ENCODE measurements around the gene RYK. TPM values are rescaled to one million over a fixed set of nuclear protein-coding genes. Genes with fewer than 3 reads are reported as not detected.
"Not testable (repeated sequence)": the region's sequence is repeated elsewhere in the genome, so short reads cannot be mapped to it uniquely, and the experiment has no call there.

The RYK gene
- total and polyA plus RNA-seq, 2 donors (not counting 3 experiments of a cell fraction or from before 2014, with no cell fraction given), result 23.8 to 48.3 TPM

DNA sequence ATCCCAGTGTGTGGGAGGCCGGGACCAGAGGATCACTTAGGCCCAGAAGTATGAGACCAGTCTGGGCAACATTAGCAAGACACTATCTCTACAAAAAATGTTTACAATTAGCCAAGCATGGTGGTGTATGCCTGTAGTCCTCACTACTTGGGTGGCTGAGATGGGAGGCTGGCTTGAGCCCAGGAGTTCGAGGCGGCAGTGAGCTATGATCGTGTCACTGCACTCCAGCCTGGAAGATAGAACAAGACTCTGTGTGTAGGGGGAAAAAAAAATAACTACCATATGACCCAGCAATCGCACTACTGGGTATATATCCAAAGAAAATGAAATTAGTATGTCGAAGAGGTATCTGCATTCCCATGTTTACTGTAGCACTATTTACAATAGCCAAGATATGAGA, 22.6 kb downstream of the RYK start:
- no peak for DNase-seq (ENCODE audit: low read depth, low spot score)
- Histone ChIP-seq H3K4me2 (ENCODE audit: insufficient read depth, low read length) (no peak overlapping the region), H2AFZ (ENCODE audit: low read depth, low read length) (no peak overlapping the region), H3K9me1 (replicated peaks; ENCODE audit: control insufficient read depth, extremely low read depth, insufficient read depth, low read length) (peaks cover 5% of the 10 kb centered on the region), H3K9me3 (replicated peaks; ENCODE audit: control insufficient read depth, insufficient read depth, low read length) (no peaks in the 10 kb centered on the region), H3K36me3 (ENCODE audit: control insufficient read depth in 2 of 2, extremely low read depth in 1 of 2, insufficient read depth in 2 of 2, low read length in 2 of 2) (no peaks in the 10 kb centered on the region), H3K9ac (replicated peaks; ENCODE audit: extremely low read depth, insufficient read depth, low read length) (no peak overlapping the region), H3K79me2 (ENCODE audit: control insufficient read depth, insufficient read depth, low read length) (peaks cover 76% of the 10 kb centered on the region), H3K27me3 (ENCODE audit: control insufficient read depth in 2 of 2, insufficient read depth in 2 of 2, low read length in 2 of 2) (no peaks in the 10 kb centered on the region), H3K4me3 (replicated peaks in 1 of 3; ENCODE audit: insufficient read depth in 1 of 3, low read depth in 1 of 3, low read length in 3 of 3) (no peak overlapping the region), H4K20me1 (replicated peaks; ENCODE audit: control insufficient read depth, extremely low read depth, insufficient read depth, low read length) (peaks cover 15% of the 10 kb centered on the region), H3K4me1 (ENCODE audit: control insufficient read depth, extremely low read depth, insufficient read depth, low read length) (peaks cover 3% of the 10 kb centered on the region), H3K27ac (ENCODE audit: insufficient read depth, low read depth, low read length) (no peak overlapping the region)
- CTCF ChIA-PET, result interaction anchor here (1.2 kb wide), 2 partner anchors 15 to 298 kb away, joined by 3 read pairs; no protein-coding TSS in a partner anchor
- dilution Hi-C loops (cut with MboI; ENCODE audit: extremely low pct_ligation_motif_present, low sequenced_read_pairs) (no loop called here), intact Hi-C loops (cut with micrococcal nuclease) (no loop called here)
- no peak for TF ChIP-seq MYC (IDR thresholded peaks at IDR 0.05; ENCODE audit: low read depth, low read length)
- no peak for TF ChIP-seq POLR2A (IDR thresholded peaks at IDR 0.05; ENCODE audit: low read depth, low read length)
- no peak for TF ChIP-seq JUN (IDR thresholded peaks at IDR 0.05; ENCODE audit: borderline replicate concordance, insufficient read depth, insufficient read length, low read depth)
- TF ChIP-seq POLR2AphosphoS5 (IDR thresholded peaks at IDR 0.05; ENCODE audit: insufficient read depth, low read depth, low read length), result no peak
- TF ChIP-seq, protein P1, sequence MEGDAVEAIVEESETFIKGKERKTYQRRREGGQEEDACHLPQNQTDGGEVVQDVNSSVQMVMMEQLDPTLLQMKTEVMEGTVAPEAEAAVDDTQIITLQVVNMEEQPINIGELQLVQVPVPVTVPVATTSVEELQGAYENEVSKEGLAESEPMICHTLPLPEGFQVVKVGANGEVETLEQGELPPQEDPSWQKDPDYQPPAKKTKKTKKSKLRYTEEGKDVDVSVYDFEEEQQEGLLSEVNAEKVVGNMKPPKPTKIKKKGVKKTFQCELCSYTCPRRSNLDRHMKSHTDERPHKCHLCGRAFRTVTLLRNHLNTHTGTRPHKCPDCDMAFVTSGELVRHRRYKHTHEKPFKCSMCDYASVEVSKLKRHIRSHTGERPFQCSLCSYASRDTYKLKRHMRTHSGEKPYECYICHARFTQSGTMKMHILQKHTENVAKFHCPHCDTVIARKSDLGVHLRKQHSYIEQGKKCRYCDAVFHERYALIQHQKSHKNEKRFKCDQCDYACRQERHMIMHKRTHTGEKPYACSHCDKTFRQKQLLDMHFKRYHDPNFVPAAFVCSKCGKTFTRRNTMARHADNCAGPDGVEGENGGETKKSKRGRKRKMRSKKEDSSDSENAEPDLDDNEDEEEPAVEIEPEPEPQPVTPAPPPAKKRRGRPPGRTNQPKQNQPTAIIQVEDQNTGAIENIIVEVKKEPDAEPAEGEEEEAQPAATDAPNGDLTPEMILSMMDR (IDR thresholded peaks at IDR 0.05; ENCODE audit: extremely low read depth in 1 of 2, insufficient read depth in 1 of 2, low read depth in 1 of 2, low read length in 2 of 2), result no peak
- TF ChIP-seq FOS (IDR thresholded peaks at IDR 0.05; ENCODE audit: borderline replicate concordance, insufficient read depth, low read length), result no peak
- TF ChIP-seq EZH2 (IDR thresholded peaks at IDR 0.05; ENCODE audit: borderline replicate concordance, low read depth, low read length, severe bottlenecking), result no peak
- no peak for TF ChIP-seq GATA2 (IDR thresholded peaks at IDR 0.05; ENCODE audit: insufficient read depth, insufficient read length, low read depth, low read length)
- TF ChIP-seq, protein P2, sequence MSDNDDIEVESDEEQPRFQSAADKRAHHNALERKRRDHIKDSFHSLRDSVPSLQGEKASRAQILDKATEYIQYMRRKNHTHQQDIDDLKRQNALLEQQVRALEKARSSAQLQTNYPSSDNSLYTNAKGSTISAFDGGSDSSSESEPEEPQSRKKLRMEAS (IDR thresholded peaks at IDR 0.05; ENCODE audit: insufficient read depth, insufficient read length), result no peak
- POLR2A ChIA-PET, result no interaction called here
- FAIRE-seq, result no peak
- BruUV-seq (replicated peaks), result no TSS peak

DNA sequence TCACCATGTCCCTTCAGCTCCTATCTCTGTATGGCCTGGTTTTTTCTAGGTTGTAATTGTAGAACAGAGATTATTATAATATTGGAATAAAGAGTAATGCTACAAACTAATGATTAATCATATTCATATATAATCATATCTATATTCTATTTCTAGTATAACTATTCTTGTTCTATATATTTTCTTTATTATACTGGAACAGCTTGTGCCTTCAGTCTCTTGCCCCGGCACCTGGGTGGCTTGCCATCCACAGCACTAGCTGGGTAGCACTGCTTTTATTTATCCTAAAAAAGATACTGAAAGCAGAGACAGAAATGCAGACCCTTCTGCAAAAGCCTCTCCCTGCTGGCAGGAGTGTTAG, 25.9 kb downstream of the RYK start:
- POLR2A ChIA-PET; DNase-seq (ENCODE audit: low read depth, low spot score); H2AFZ ChIP-seq (ENCODE audit: low read depth, low read length); H3K9me3 ChIP-seq (replicated peaks; ENCODE audit: control insufficient read depth, insufficient read depth, low read length); H3K36me3 ChIP-seq (ENCODE audit: control insufficient read depth in 2 of 2, extremely low read depth in 1 of 2, insufficient read depth in 2 of 2, low read length in 2 of 2); H3K4me1 ChIP-seq (ENCODE audit: control insufficient read depth, extremely low read depth, insufficient read depth, low read length); H3K4me2 ChIP-seq (ENCODE audit: insufficient read depth, low read length); H3K4me3 ChIP-seq (replicated peaks in 1 of 3; ENCODE audit: insufficient read depth in 1 of 3, low read depth in 1 of 3, low read length in 3 of 3); H3K9ac ChIP-seq (replicated peaks; ENCODE audit: extremely low read depth, insufficient read depth, low read length); H3K27ac ChIP-seq (ENCODE audit: insufficient read depth, low read depth, low read length); BruUV-seq (replicated peaks); FAIRE-seq; H3K27me3 ChIP-seq (ENCODE audit: control insufficient read depth in 2 of 2, insufficient read depth in 2 of 2, low read length in 2 of 2); H3K9me1 ChIP-seq (replicated peaks; ENCODE audit: control insufficient read depth, extremely low read depth, insufficient read depth, low read length); H4K20me1 ChIP-seq (replicated peaks; ENCODE audit: control insufficient read depth, extremely low read depth, insufficient read depth, low read length): not testable (repeated sequence)
- dilution Hi-C loops (cut with MboI; ENCODE audit: extremely low pct_ligation_motif_present, low sequenced_read_pairs) (loop anchor here (25.0 kb wide), 1 partner anchor 287 kb away; no protein-coding TSS in a partner anchor), intact Hi-C loops (cut with micrococcal nuclease) (loop anchor here (1.0 kb wide), 1 partner anchor 11 kb away; no protein-coding TSS in a partner anchor)
- peaks cover 49% of the 10 kb centered on the region for H3K79me2 ChIP-seq (ENCODE audit: control insufficient read depth, insufficient read depth, low read length)
- CTCF ChIA-PET, result interaction anchor here (0.7 to 5.3 kb wide), 17 partner anchors 9 to 407 kb away, joined by 3 to 112 read pairs (median 4); partner anchors contain the start of gene RYK

Data from endothelial cell of umbilical vein (primary cell).